IMR-90 (cell line): Measurements from ENCODE around the gene PGM2. TPM values are rescaled to one million over a fixed set of nuclear protein-coding genes. Genes with fewer than 3 reads are reported as not detected.

ENCODE experiments used
- ATAC-seq: fragments of 200-7000 bp; cut with Tn5 transposase; 2 replicates; pipeline ENCODE4 v1.9.1; 2020; ENCODE audit warnings: low read depth, mild to moderate bottlenecking, moderate library complexity
- BruUV-seq: library from RNA; stranded (reverse); fragments of 400-500 nt; replicated peaks from 2 replicates; lab custom pipeline; 2021; lab: Mats Ljungman, UMichigan
- CTCF ChIA-PET: fragments of 300-600 bp; formaldehyde crosslinking; extraction: SDS; loops from one replicate; lab custom pipeline; 2021; ENCODE audit warnings: antibody characterized with exemption; lab: Yijun Ruan, JAX
- POLR2A ChIA-PET: fragments of 300-600 bp; sonication (Branson Sonifier 250); formaldehyde crosslinking; loops from one replicate; lab custom pipeline; 2022; ENCODE audit warnings: antibody characterized with exemption; ENCODE audit not compliant: unreplicated experiment; lab: Charles Lee
- DNase-seq: peaks from one replicate; pipeline ENCODE4 v3.0.0; 2013
- H2AFZ ChIP-seq: replicated peaks from 2 replicates; pipeline ENCODE3; 2013; ENCODE audit warnings: low read length, mild to moderate bottlenecking; ENCODE audit not compliant: poor library complexity
- H2AK5ac ChIP-seq: 2 replicates; pipeline ENCODE4 v1.6.1; 2013; ENCODE audit warnings: low read depth, low read length, inconsistent platforms
- H2AK9ac ChIP-seq: replicated peaks from 2 replicates; pipeline ENCODE3; 2013; ENCODE audit warnings: mild to moderate bottlenecking, low read depth, low read length, moderate library complexity; ENCODE audit not compliant: poor library complexity
- H2BK120ac ChIP-seq: 2 replicates; pipeline ENCODE4 v1.6.1; 2013; ENCODE audit warnings: low read depth, low read length, inconsistent platforms
- H2BK15ac ChIP-seq: 3 replicates; pipeline ENCODE4 v1.6.1; 2013; ENCODE audit warnings: low read depth, low read length, inconsistent platforms
- H2BK20ac ChIP-seq: 2 replicates; pipeline ENCODE4 v1.6.1; 2013; ENCODE audit warnings: low read depth, mild to moderate bottlenecking, inconsistent platforms, low read length, moderate library complexity
- H2BK5ac ChIP-seq: 2 replicates; pipeline ENCODE4 v1.6.1; 2013; ENCODE audit warnings: mild to moderate bottlenecking, low read depth, low read length, inconsistent platforms; ENCODE audit not compliant: poor library complexity, severe bottlenecking
- H3K14ac ChIP-seq: replicated peaks from 2 replicates; pipeline ENCODE4 v1.6.1; 2013; ENCODE audit warnings: low read depth, low read length, inconsistent platforms
- H3K18ac ChIP-seq: 2 replicates; pipeline ENCODE4 v1.6.1; 2013; ENCODE audit warnings: low read depth, low read length, control low read depth
- H3K23ac ChIP-seq: 2 replicates; pipeline ENCODE4 v1.6.1; 2013; ENCODE audit warnings: low read depth, low read length, inconsistent platforms
- H3K27ac ChIP-seq: 2 replicates; pipeline ENCODE4 v1.5.1; 2013; ENCODE audit warnings: mild to moderate bottlenecking, control low read depth, low read length; ENCODE audit not compliant: insufficient read depth
- H3K27me3 ChIP-seq: 2 replicates; pipeline ENCODE4 v1.6.1; 2013; ENCODE audit warnings: low read length; ENCODE audit not compliant: control insufficient read depth, insufficient read depth
- H3K36me3 ChIP-seq: 2 replicates; pipeline ENCODE4 v1.6.1; 2013; ENCODE audit warnings: low read length, mixed read lengths; ENCODE audit not compliant: control insufficient read depth, insufficient read depth
- H3K4ac ChIP-seq: 2 replicates; pipeline ENCODE4 v1.6.1; 2013; ENCODE audit warnings: low read depth, low read length, inconsistent platforms
- H3K4me1 ChIP-seq: 2 replicates; pipeline ENCODE4 v1.6.1; 2013; ENCODE audit warnings: low read length, mixed read lengths; ENCODE audit not compliant: control insufficient read depth, insufficient read depth
- H3K4me2 ChIP-seq: 2 replicates; pipeline ENCODE4 v1.6.1; 2013; ENCODE audit warnings: low read depth, mild to moderate bottlenecking, control low read depth, low read length, moderate library complexity
- H3K4me3 ChIP-seq: 2 replicates; pipeline ENCODE4 v1.5.1; 2013; ENCODE audit warnings: low read depth, mild to moderate bottlenecking, control low read depth, low read length, moderate library complexity; ENCODE audit not compliant: insufficient read depth
- H3K56ac ChIP-seq: 2 replicates; pipeline ENCODE4 v1.6.1; 2013; ENCODE audit warnings: low read length, inconsistent platforms; ENCODE audit not compliant: insufficient read depth; ENCODE audit errors: extremely low read depth
- H3K79me1 ChIP-seq, 2 experiments: 2 replicates each; pipeline ENCODE4 v1.6.1; 2013; ENCODE audit warnings: low read length in 2 of 2, inconsistent platforms in 1 of 2, low read depth in 1 of 2
- H3K9ac ChIP-seq: 2 replicates; pipeline ENCODE4 v1.6.1; 2013; ENCODE audit warnings: low read depth, low read length, control low read depth
- H3K9me1 ChIP-seq: 2 replicates; pipeline ENCODE4 v1.6.1; 2013; ENCODE audit warnings: low read length, inconsistent platforms; ENCODE audit not compliant: insufficient read depth
- H3K9me3 ChIP-seq: 2 replicates; pipeline ENCODE4 v1.6.1; 2013; ENCODE audit warnings: low read length; ENCODE audit not compliant: control insufficient read depth, insufficient read depth
- H4K20me1 ChIP-seq: 2 replicates; pipeline ENCODE4 v1.6.1; 2013; ENCODE audit warnings: low read length, inconsistent platforms; ENCODE audit not compliant: insufficient read depth
- H4K5ac ChIP-seq: 2 replicates; pipeline ENCODE4 v1.6.1; 2013; ENCODE audit warnings: mild to moderate bottlenecking, low read depth, low read length, control low read depth
- H4K8ac ChIP-seq, 2 experiments: 2 replicates each; pipeline ENCODE4 v1.6.1; 2013; ENCODE audit warnings: low read depth in 2 of 2, low read length in 2 of 2, control low read depth in 1 of 2, inconsistent platforms in 1 of 2
- H4K91ac ChIP-seq: 2 replicates; pipeline ENCODE4 v1.6.1; 2013; ENCODE audit warnings: low read depth, low read length, inconsistent platforms; ENCODE audit not compliant: insufficient read depth
- BHLHE40 ChIP-seq: fragments of 150-350 bp; IDR thresholded peaks from 2 replicates; pipeline ENCODE4 v1.6.1; 2016; ENCODE audit warnings: mild to moderate bottlenecking, low read depth, low read length
- CEBPB ChIP-seq: IDR thresholded peaks from 2 replicates; pipeline ENCODE4 v1.6.1; 2012; ENCODE audit warnings: low read depth, low read length, improper control_type of control experiment
- CHD1 ChIP-seq: IDR thresholded peaks from 2 replicates; pipeline ENCODE4 v1.6.1; 2012; ENCODE audit warnings: low read depth, low read length, improper control_type of control experiment
- FOS ChIP-seq: fragments of 150-350 bp; IDR thresholded peaks from 2 replicates; pipeline ENCODE4 v1.6.1; 2016; ENCODE audit warnings: low read depth, low read length
- MAFK ChIP-seq: IDR thresholded peaks from 2 replicates; pipeline ENCODE4 v1.6.1; 2012; ENCODE audit warnings: low read depth, low read length, improper control_type of control experiment
- MAZ ChIP-seq: IDR thresholded peaks from 2 replicates; pipeline ENCODE4 v1.6.1; 2012; ENCODE audit warnings: low read depth, mild to moderate bottlenecking, low read length, improper control_type of control experiment, moderate library complexity, borderline replicate concordance
- MXI1 ChIP-seq: IDR thresholded peaks from 2 replicates; pipeline ENCODE4 v1.6.1; 2012; ENCODE audit warnings: low read depth, mild to moderate bottlenecking, low read length, moderate library complexity, borderline replicate concordance
- NFE2L2 ChIP-seq: fragments of 150-350 bp; IDR thresholded peaks from 2 replicates; pipeline ENCODE4 v1.6.1; 2016; ENCODE audit warnings: low read depth, mild to moderate bottlenecking, low read length
- POLR2A ChIP-seq: IDR thresholded peaks from 2 replicates; pipeline ENCODE4 v1.6.1; 2012; ENCODE audit warnings: mild to moderate bottlenecking, low read depth, low read length
- RAD21 ChIP-seq: IDR thresholded peaks from 2 replicates; pipeline ENCODE4 v1.6.1; 2012; ENCODE audit warnings: low read length, improper control_type of control experiment
- RCOR1 ChIP-seq: IDR thresholded peaks from 2 replicates; pipeline ENCODE4 v1.6.1; 2012; ENCODE audit warnings: mild to moderate bottlenecking, low read length, improper control_type of control experiment; ENCODE audit not compliant: insufficient replicate concordance
- RFX5 ChIP-seq: IDR thresholded peaks from 2 replicates; pipeline ENCODE4 v1.8.0; 2012; ENCODE audit warnings: low read depth, mild to moderate bottlenecking, low read length, moderate library complexity
- SMC3 ChIP-seq: fragments of 150-350 bp; IDR thresholded peaks from 2 replicates; pipeline ENCODE4 v1.6.1; 2016; ENCODE audit warnings: low read depth, mild to moderate bottlenecking, antibody characterized with exemption, low read length, moderate library complexity
- WGBS, 2 experiments: methylation state at CpG; one replicate each; pipeline versions ENCODE4 v1.1.5 to v1.1.7; 2013; ENCODE audit warnings: missing lambda C conversion rate in 2 of 2; ENCODE audit not compliant: insufficient read length in 1 of 2; ENCODE audit errors: extremely low coverage in 2 of 2; 5-methylcytosine and 5-hydroxymethylcytosine counted together
- dilution Hi-C: fragments of 300-500 bp; cut with HindIII; formaldehyde crosslinking; loops from one replicate; pipeline ENCODE4 v1.14.3; 2018; ENCODE audit warnings: low sequenced_read_pairs; ENCODE audit not compliant: unreplicated experiment
- in situ Hi-C: fragments of 300-500 bp; cut with MboI; formaldehyde crosslinking; loops from 3 replicates; pipeline ENCODE4 v1.14.3; 2019; ENCODE audit warnings: low sequenced_read_pairs, inconsistent platforms, mixed read lengths
- intact Hi-C: fragments of 100-400 bp; cut with micrococcal nuclease; formaldehyde crosslinking; loops from 2 replicates; pipeline ENCODE4 v1.10.0; 2022
- polyA plus RNA-seq, 3 experiments: library from polyadenylated mRNA; depleted of rRNA; stranded (reverse); fragments of >200 nt; gene quantifications; 2 replicates each; pipeline ENCODE4 v1.2.3, GENCODE V29; 2012; ENCODE audit warnings: low replicate concordance in 1 of 3
- total RNA-seq: library from RNA; depleted of rRNA; stranded (reverse); fragments of >200 nt; gene quantifications from 2 replicates; pipeline ENCODE4 v1.2.3, GENCODE V29; 2012
- TF ChIP-seq, protein P1 (sequence below): fragments of 150-350 bp; IDR thresholded peaks from 2 replicates; pipeline ENCODE4 v1.6.1; 2017; ENCODE audit warnings: mild to moderate bottlenecking, antibody characterized with exemption, low read length, low read depth
- TF ChIP-seq, protein P2 (sequence below): fragments of 150-350 bp; IDR thresholded peaks from 2 replicates; pipeline ENCODE4 v1.6.1; 2016; ENCODE audit warnings: low read depth, mild to moderate bottlenecking, low read length, moderate library complexity, borderline replicate concordance
- TF ChIP-seq, protein P3 (sequence below): conservative IDR thresholded peaks from 2 replicates; pipeline ENCODE4 v1.5.1; 2012; ENCODE audit warnings: mild to moderate bottlenecking, low read depth, low read length, improper control_type of control experiment

The PGM2 gene
- total and polyA plus RNA-seq, 2 of the 4 experiments (the other 2 are of a cell fraction): 18.7 to 26.2 TPM

DNA sequence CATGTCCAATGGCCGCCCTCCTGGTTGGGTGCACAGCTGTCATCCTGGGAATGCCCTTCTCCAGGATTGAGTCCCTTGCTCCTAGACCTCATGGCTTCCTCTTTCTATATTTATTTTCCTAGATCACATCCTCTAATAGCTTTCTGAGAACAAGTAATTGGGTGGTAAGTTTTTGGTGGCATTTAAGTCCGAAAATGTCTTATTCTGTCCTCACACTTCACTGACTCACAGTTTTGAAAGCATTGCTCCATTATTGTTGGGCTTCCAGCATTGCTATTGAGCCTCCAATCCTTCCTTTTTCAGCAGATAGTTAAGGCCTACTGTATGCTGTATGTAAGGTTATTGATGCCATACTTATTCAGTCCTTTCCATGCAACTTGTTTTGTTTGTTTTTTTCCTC is 25.9 kb downstream of the PGM2 start:
- H3K14ac ChIP-seq: no peak overlapping the region
- H3K4me3 ChIP-seq: no peak overlapping the region
- H3K27ac ChIP-seq: no peak overlapping the region
- H2BK5ac ChIP-seq: no peak overlapping the region
- H4K8ac ChIP-seq: no peak overlapping the region
- no peak overlapping the region for H3K4ac ChIP-seq
- H2BK15ac ChIP-seq: no peak overlapping the region
- ATAC-seq (no peak), DNase-seq (no peak)
- dilution Hi-C loops: no loop called here
- no peaks in the 10 kb centered on the region; a peak in 1 of 4 replicates for H3K79me1 ChIP-seq
- CTCF ChIA-PET: no interaction called here
- intact Hi-C loops: no loop called here
- H3K4me1 ChIP-seq: no peaks in the 10 kb centered on the region
- no peak overlapping the region for H3K56ac ChIP-seq
- no peaks in the 10 kb centered on the region for H3K27me3 ChIP-seq
- no peak overlapping the region for H2BK20ac ChIP-seq
- H3K9me1 ChIP-seq: no peaks in the 10 kb centered on the region
- H4K5ac ChIP-seq: no peak overlapping the region
- POLR2A ChIA-PET: no interaction called here
- no peaks in the 10 kb centered on the region for H3K9me3 ChIP-seq
- no peak overlapping the region for H3K18ac ChIP-seq
- no peak overlapping the region for H2BK120ac ChIP-seq
- no CpG with 5 or more reads among the region's 2 CpGs for WGBS, 2 experiments
- no peak overlapping the region for H2AK9ac ChIP-seq
- in situ Hi-C loops: no loop called here
- no peak overlapping the region for H4K91ac ChIP-seq
- TF ChIP-seq SMC3 (no peak), RCOR1 (no peak), RAD21 (no peak), NFE2L2 (no peak), MXI1 (no peak), CEBPB (no peak), MAFK (no peak), BHLHE40 (no peak), FOS (no peak), RFX5 (no peak), POLR2A (no peak), CHD1 (no peak), MAZ (no peak)
- TF ChIP-seq, protein P1, sequence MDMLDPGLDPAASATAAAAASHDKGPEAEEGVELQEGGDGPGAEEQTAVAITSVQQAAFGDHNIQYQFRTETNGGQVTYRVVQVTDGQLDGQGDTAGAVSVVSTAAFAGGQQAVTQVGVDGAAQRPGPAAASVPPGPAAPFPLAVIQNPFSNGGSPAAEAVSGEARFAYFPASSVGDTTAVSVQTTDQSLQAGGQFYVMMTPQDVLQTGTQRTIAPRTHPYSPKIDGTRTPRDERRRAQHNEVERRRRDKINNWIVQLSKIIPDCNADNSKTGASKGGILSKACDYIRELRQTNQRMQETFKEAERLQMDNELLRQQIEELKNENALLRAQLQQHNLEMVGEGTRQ: no peak
- TF ChIP-seq, protein P2, sequence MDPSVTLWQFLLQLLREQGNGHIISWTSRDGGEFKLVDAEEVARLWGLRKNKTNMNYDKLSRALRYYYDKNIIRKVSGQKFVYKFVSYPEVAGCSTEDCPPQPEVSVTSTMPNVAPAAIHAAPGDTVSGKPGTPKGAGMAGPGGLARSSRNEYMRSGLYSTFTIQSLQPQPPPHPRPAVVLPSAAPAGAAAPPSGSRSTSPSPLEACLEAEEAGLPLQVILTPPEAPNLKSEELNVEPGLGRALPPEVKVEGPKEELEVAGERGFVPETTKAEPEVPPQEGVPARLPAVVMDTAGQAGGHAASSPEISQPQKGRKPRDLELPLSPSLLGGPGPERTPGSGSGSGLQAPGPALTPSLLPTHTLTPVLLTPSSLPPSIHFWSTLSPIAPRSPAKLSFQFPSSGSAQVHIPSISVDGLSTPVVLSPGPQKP: no peak
- TF ChIP-seq, protein P3, sequence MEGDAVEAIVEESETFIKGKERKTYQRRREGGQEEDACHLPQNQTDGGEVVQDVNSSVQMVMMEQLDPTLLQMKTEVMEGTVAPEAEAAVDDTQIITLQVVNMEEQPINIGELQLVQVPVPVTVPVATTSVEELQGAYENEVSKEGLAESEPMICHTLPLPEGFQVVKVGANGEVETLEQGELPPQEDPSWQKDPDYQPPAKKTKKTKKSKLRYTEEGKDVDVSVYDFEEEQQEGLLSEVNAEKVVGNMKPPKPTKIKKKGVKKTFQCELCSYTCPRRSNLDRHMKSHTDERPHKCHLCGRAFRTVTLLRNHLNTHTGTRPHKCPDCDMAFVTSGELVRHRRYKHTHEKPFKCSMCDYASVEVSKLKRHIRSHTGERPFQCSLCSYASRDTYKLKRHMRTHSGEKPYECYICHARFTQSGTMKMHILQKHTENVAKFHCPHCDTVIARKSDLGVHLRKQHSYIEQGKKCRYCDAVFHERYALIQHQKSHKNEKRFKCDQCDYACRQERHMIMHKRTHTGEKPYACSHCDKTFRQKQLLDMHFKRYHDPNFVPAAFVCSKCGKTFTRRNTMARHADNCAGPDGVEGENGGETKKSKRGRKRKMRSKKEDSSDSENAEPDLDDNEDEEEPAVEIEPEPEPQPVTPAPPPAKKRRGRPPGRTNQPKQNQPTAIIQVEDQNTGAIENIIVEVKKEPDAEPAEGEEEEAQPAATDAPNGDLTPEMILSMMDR: no peak
- H2AFZ ChIP-seq: no peak overlapping the region
- no TSS peak for BruUV-seq
- no peak overlapping the region for H3K9ac ChIP-seq
- H4K20me1 ChIP-seq: no peaks in the 10 kb centered on the region
- no peak overlapping the region for H3K4me2 ChIP-seq
- no peak overlapping the region for H2AK5ac ChIP-seq
- no peak overlapping the region for H3K23ac ChIP-seq
- H3K36me3 ChIP-seq: peaks cover 16% of the 10 kb centered on the region
